HL-60 (cell line): ENCODE measurements around the gene MYMX.
A peak's percentile ranks its signal among the peaks of the same experiment; 100 is the strongest.

Experiments
- DNase-seq, 2 experiments: peaks; one replicate each; pipeline ENCODE4 v3.0.0-alpha.2; 2010 to 2020; ENCODE audit warnings: low read depth in 1 of 2, low spot score in 1 of 2
- H3K27ac ChIP-seq: fragments of 250-450 bp; sonication (Bioruptor Pico); replicated peaks from 2 replicates; pipeline ENCODE4 v1.5.1; 2020; ENCODE audit warnings: mild to moderate bottlenecking, moderate library complexity
- H3K27me3 ChIP-seq: fragments of 250-450 bp; sonication (Bioruptor Pico); 2 replicates; pipeline ENCODE4 v1.5.1; 2021; ENCODE audit warnings: mild to moderate bottlenecking, moderate library complexity; ENCODE audit not compliant: insufficient read depth, poor library complexity, severe bottlenecking
- H3K4me3 ChIP-seq: replicated peaks from 2 replicates; pipeline ENCODE4 v1.5.1; 2011; ENCODE audit warnings: mild to moderate bottlenecking, control low read depth, low read length; ENCODE audit not compliant: insufficient read depth
- CTCF ChIP-seq: IDR thresholded peaks from one replicate; pipeline ENCODE4 v1.5.1; 2011; ENCODE audit warnings: low read length, control low read depth, inconsistent platforms; ENCODE audit not compliant: insufficient read depth
- GABPA ChIP-seq: IDR thresholded peaks from 2 replicates; pipeline ENCODE4 v1.6.1; 2012; ENCODE audit warnings: low read depth
- POLR2AphosphoS5 ChIP-seq: IDR thresholded peaks from 2 replicates; pipeline ENCODE4 v1.6.1; 2012; ENCODE audit warnings: low read depth
- SPI1 ChIP-seq: IDR thresholded peaks from 2 replicates; pipeline ENCODE4 v1.6.1; 2012; ENCODE audit warnings: low read depth, mild to moderate bottlenecking, borderline replicate concordance
- TF ChIP-seq, protein P1 (sequence below): IDR thresholded peaks from 2 replicates; pipeline ENCODE4 v1.6.1; 2012; ENCODE audit warnings: low read depth; ENCODE audit not compliant: insufficient replicate concordance

The MYMX gene

DNA sequence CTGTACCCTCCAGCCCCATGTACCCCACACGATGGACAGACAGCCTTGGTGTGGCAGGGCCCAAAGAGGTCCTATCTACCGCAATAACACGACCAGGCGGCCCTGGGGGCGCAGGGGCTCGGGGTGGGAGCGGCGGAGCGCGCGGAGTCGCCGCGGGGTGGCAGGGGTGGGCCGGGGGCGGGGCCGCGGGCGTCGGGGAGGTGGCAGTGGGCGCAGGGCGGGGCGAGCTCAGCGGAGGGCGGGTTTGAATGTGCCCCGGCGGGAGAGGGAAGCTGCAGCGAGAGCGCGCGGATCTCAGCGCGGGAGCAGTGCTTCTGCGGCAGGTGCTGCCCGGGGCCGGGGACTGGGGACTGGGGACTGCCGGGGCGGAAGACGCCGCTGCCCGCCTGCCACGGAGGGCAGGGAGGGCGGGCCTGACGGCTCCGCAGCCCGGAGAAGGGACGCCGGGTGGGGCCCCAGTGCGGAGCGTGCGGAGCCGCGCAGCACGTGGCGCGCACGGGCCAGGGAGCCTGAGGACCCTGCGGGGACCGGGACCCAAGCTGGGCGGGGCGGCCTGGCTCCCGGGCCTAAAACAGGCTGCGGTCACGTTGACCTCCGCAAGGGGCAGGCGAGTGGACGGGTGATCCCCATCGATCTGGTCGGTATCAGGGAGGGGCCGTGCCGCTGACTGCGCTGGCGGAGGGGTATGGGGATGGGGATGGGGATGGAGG is 6.7 kb downstream of the MYMX start, which contains the start of gene SLC29A1:
Gene SLC29A1, plus strand, starts transcription at position 277 of the 710 bp plus-strand sequence. CDS start 3,719 bp downstream, outside the sequence.
- TF ChIP-seq GABPA: no peak
- TF ChIP-seq SPI1: no peak
- TF ChIP-seq, protein P1, sequence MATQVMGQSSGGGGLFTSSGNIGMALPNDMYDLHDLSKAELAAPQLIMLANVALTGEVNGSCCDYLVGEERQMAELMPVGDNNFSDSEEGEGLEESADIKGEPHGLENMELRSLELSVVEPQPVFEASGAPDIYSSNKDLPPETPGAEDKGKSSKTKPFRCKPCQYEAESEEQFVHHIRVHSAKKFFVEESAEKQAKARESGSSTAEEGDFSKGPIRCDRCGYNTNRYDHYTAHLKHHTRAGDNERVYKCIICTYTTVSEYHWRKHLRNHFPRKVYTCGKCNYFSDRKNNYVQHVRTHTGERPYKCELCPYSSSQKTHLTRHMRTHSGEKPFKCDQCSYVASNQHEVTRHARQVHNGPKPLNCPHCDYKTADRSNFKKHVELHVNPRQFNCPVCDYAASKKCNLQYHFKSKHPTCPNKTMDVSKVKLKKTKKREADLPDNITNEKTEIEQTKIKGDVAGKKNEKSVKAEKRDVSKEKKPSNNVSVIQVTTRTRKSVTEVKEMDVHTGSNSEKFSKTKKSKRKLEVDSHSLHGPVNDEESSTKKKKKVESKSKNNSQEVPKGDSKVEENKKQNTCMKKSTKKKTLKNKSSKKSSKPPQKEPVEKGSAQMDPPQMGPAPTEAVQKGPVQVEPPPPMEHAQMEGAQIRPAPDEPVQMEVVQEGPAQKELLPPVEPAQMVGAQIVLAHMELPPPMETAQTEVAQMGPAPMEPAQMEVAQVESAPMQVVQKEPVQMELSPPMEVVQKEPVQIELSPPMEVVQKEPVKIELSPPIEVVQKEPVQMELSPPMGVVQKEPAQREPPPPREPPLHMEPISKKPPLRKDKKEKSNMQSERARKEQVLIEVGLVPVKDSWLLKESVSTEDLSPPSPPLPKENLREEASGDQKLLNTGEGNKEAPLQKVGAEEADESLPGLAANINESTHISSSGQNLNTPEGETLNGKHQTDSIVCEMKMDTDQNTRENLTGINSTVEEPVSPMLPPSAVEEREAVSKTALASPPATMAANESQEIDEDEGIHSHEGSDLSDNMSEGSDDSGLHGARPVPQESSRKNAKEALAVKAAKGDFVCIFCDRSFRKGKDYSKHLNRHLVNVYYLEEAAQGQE: no peak
- TF ChIP-seq POLR2AphosphoS5: peak; percentile 90
- no peak for TF ChIP-seq CTCF
- H3K27me3 ChIP-seq: no peaks in the 10 kb centered on the region
- peak within 1 kb of the TSS; percentile 86 for H3K27ac ChIP-seq
- peak within 1 kb of the TSS; percentile 78 for H3K4me3 ChIP-seq
- DNase-seq: peak; percentile 77 to 88

DNA sequence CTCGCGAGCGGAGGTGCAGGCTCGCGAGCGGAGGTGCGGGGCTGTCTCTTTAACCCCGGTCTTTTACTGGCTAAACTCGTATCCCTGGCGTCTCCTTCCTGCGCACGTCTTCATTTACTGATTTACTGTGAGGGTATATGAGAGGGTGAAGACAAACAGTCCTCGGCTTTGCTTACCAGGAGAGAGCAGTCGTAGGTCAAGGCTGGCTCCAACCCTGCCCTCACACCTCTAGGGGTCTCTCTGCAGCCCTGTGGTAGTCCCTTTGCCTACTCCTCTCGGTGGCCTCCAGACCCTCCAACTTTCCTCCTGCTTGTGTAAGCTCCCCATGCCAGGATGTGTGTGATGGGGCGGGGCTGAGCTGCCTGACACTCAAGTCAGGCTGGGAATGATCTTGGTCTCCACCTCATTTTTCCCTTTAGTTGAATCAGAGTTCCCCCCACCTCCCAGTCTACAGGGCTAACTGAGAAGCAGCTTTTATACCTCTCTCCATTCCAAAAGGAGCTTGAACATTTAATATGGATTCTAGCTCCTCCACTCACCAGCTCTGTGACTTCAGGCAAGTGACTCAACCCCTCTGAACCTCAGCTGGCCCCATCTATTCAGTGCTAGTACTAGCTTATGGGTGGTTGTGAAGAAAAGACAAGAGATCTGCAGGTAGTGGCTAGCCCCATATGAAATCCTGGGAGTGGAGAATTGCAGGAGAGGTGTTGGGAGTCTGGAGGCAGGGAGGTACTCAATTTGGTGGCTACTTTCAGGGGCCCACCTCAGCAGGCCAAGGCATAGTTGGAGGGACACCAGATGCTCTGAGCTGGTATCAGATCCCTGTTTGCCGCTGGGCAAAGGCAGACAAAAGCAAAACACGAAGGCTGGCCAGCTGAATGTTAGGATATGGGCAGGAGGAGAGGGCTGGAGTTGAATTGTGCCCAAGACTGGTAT is 7.6 kb downstream of the MYMX start:
- no peak for DNase-seq
- TF ChIP-seq POLR2AphosphoS5: no peak
- TF ChIP-seq GABPA: no peak
- no peak for TF ChIP-seq SPI1
- TF ChIP-seq CTCF: no peak
- TF ChIP-seq, protein P1: no peak
- H3K4me3 ChIP-seq: peak overlapping the region; percentile 78
- peak overlapping the region; percentile 86 for H3K27ac ChIP-seq
- H3K27me3 ChIP-seq: no peaks in the 10 kb centered on the region

GRCh38 chr6:44224965-44225305 is 8.2 kb downstream of the MYMX start:
- Histone ChIP-seq H3K27ac (peak overlapping the region; percentile 86), H3K27me3 (no peaks in the 10 kb centered on the region), H3K4me3 (peak overlapping the region; percentile 78)
- no peak for DNase-seq
- no peak for TF ChIP-seq GABPA
- no peak for TF ChIP-seq POLR2AphosphoS5
- TF ChIP-seq, protein P1: no peak
- no peak for TF ChIP-seq CTCF
- no peak for TF ChIP-seq SPI1
